GM19238 (cell line): ENCODE results near the gene LCN1.

Source experiments
- DNase-seq: peaks from one replicate; pipeline ENCODE4 v3.0.0; 2011; ENCODE audit warnings: low spot score; ENCODE audit not compliant: insufficient read length

LCN1 gene

DNA sequence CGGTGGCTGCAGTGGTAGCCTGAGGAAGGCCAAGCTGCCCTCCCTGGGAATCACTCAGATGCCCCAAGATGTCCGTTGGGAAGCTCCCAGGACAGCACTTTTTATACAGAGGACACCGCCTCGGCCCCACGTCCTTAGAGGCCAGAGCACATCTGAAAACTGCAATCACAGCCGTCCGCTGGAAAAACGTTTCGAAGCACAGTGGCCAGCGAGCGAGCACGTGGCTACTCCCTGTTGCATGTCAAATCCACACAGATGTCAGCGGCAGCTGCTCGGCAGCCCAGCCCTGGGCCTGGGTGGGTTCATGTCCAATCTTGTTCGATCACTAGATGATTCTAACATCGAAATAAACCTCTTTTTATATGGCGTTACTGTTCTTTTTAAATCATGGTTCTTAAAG lies 32.7 kb upstream of the LCN1 start:
- DNase-seq: no peak

DNA sequence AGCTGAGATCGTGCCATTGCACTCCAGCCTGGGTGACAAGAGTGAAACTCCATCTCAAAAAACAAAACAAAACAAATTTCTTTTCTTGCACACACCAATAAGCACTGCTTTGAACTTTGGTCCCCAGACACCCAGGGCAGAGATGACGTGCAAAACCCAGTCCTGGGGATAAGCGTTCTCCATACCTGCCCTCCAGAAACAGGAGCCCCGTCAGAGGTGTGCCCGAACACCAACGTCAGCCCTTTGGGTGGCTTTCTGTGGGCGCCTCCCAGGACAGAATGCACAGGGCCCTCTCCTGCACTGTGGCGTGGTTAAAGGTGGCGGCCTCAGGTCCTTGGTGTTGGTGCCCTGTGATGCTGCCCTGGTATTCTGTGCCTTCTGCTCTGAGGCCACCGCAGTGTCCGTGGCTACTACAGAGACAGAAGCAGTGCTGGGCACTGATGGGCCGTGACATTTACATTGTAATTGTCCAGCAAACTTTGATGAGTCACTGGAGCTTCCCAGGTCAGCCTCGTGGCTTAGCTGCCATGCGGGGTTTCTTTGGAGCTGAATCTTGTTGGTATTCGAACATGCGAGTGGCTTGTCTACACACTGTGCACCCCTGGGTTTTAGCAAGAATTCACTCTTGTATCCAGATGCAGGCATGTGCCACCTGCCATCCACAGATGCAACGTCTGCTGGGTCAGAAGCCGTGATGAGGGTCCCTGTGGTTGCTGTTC lies 31.9 kb upstream of the LCN1 start:
- DNase-seq: no peak

DNA sequence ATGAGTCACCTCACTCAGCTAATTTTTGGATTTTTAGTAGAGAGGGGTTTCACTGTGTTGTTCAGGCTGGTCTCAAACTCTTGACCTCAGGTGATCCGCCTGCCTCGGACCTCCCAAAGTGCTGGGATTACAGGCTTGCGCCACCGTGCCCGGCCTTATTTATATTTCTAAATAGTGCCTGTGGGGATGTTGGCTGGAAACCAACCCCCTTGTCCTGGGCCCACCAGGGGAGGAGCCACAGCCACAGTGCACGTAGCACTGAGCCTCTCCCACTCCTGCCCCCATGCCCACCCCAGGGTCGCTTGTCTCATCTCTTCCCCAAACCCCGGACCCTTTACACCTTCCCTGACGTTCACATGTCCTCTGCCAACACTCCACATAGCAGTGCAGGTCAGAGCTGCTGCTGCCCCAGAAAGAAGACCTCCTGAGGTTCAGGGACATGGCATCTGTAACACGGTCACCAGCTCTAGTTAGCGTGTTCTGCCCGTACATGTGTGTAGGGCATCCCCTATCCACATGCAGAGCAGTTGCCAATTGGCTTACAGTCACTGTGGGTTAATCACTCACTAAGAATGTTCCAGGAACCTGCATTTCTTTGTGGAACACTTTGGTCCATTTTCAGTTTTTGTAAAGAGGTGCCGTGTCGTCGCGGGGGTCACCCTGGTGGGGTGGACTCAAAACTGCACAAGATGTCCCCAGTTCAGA lies 30.9 kb upstream of the LCN1 start:
- no peak for DNase-seq

DNA sequence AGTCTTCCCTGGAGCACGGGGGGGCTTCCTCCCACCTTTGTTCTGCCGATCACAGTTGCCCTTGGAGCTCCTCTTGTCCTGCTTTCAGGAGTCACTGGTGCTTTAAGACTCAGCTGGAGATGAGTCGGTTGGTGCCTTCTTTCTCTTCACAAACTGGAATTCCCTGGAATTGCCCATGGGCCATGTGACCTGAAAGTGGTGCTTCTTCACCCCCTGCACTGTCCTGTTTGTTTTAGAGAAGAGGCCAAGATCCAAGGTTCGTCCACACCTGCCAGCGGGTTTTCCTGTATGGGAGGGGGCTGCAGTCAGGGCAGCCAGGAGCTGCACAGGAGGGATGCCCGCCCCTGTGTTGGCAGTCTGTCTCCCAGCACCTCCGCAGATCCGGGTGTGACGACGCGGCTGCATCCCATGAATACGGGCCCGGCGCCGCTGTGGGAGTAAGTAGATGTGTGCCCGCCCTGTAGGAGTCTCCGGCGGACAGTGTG lies 30.2 kb upstream of the LCN1 start:
- DNase-seq: no peak

DNA sequence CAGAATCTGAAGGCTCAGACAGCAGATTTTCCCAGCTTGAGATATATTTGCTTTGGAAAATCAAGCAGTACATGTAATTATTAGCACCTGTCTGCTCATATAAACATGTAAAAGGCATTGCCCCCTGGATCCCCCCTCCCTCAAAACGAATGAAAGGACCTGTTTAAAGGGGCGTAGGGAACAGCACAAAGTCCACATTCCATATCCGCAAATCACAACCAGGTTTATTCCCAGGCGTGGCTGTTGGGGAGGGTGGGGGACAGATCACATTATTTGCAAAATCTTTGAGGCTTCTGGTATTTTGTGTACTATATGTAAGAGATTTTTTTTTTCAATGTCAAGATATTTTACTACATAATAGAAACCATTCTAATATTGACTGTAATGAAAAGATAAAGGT lies 29.5 kb upstream of the LCN1 start:
- DNase-seq: no peak

DNA sequence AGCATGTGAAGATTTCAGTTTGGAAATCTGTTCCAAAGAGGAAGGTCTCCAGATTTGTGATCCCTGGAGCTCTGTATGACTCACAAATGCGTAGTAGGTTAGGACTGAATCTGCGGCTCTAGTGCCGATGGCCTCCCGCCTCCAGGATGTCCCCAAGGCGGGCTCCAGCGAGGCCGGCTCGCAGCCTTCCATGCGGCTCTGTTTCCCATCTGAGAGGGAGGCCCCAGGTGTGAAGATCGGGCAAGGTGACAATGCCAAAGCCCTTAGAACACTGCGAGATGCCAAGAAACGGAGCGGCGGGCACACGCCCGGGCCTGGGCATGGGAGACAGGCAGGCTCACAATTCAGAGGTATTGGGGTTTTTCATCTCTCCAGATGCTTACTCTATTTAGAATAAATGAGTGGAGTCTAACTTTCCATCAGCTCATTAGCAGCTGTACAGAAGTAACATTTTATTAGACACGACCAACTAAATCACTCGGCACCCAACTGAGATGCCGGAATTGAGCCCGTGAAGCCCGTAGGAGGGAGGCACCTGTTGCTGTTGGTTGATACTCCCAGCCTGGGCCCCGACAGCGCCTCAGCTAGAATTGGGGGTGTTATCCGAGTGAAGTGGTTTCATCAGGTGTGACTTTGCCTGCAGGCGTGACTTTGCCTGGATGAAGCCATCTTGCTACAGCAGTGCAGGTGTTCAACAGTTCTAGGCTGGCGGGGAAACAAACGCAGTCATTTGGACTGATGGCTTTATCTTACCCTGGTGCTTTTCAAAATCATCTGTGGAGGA lies 28.2 kb upstream of the LCN1 start:
- DNase-seq: no peak

DNA sequence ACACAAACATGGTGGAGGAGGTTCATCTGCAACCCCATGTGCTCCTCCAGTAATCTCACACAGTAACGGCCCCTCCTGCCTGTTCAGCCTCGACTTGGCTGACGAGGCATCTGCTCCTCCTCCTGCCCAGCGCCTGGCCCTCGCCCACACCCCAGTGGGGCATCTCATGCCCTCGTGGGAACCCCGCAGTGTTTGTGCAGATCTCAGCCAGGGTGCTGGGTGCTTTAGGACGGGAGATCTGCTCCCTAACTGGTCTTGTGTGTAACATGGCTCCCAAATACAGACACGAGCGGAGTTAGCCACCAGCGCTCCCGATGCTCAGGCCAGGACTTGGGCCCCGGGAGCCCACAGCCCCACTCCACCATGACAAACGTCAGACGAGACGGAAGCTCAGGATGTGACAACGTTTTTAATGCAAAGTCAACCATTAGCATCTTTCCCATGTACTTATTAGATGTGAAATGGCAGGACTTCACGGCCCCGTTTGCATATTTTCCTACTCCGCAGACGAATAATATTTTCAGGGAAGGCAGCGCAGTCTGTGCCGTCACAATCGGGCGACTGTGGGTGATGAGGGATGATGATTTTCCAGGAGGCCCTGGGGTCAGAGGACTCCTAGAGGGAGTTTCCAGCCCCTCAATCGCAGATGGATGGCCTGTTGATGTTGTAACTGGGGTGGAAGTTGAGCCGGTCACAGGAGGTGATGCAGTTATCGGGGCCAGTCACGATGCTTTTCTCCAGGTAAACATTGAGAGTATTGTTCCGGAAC lies 26.3 kb upstream of the LCN1 start:
- DNase-seq: no peak

DNA sequence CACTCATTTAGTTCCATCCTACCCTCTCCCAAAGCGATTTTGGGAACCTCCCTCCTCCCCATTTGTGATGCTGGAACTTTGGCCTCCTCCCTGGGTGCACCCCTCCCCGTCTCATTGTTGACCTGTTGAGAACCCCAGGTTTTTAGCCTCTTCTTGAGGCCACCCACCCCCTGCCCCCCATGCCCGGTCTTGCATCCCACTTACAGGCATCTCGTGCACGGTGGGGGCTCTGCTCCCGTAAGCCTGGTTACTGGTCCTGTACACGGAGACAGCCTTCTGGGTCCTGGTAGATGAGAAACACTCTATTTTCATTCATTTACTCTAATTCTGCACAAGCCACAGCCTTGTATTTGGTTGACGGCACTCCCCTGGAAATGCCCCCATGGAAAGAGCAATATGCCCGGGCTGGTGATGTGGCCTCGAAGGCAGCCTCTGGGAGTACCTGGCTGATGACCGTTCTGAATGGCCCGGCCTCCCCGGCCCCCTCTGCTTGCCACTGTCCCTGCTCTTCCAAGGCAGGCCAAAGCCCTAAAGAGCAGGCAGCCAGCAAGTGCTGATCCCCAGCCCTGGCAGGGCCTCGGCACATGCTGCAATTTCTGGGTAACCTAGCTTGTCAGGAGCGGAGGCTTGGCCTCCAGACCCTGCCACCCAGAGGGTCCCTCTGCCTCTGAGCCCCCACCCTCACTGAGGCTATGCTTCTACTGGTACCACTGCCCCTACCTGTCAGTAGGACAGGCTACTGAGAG lies 22.7 kb upstream of the LCN1 start:
- no peak for DNase-seq

DNA sequence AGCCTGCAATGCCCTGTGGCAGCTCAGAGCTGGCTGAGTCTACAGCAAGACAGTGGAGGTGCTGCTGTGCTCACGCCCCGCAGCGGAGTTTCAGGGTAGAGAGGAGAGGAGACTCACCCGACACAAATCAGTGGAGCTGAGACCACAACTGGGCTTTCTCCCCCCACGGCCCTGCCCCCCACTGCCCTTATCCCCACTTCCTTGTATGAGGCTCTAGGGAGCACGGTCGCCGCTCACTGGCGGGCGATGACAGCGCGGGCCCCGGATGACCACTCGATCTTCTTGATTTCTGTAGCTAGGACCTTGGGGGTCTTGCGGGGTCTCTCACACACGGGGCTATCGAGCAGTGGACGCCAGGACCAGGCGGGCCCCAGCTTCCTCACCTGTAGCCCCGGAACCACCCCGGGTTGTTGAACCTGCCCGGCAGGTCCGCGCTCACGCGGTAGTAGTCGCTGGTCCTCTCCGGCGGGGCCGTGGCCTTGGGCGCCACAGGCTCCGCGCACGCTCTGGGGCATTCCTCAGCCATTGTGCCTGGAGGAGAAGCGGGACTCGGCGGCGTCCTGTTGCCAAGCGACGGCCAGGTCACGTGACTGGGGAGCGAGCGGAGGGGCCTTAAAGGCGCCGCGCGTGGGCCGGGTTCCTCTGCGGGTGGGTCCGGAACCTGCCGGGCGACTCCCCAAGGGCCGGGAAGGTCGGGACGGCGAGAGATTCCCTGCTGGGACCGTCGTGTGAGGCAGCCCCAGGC lies 21.7 kb upstream of the LCN1 start:
- DNase-seq: peak; percentile 76

DNA sequence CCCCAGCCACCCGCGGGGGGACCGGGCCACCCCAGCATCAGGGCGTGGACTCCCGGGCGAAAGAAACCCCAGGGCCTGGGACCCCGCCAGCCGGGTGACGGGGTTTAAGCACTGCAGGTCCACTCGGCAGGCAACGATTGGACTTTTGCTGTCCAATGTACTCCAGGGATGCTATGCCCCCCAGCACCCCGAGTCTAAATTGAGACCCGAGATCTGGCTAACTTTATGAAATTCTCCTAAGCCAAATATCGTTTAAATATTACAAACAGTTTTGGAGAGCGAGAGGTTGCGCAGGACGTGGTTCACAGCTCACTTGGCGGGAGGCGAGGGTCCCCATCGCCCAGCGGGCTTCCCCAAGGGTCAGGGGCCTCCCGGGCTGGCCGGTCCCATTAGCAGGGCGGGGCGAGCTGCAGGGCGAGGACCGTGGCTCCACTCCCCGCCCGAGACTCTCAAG lies 21.1 kb upstream of the LCN1 start:
- DNase-seq: no peak

DNA sequence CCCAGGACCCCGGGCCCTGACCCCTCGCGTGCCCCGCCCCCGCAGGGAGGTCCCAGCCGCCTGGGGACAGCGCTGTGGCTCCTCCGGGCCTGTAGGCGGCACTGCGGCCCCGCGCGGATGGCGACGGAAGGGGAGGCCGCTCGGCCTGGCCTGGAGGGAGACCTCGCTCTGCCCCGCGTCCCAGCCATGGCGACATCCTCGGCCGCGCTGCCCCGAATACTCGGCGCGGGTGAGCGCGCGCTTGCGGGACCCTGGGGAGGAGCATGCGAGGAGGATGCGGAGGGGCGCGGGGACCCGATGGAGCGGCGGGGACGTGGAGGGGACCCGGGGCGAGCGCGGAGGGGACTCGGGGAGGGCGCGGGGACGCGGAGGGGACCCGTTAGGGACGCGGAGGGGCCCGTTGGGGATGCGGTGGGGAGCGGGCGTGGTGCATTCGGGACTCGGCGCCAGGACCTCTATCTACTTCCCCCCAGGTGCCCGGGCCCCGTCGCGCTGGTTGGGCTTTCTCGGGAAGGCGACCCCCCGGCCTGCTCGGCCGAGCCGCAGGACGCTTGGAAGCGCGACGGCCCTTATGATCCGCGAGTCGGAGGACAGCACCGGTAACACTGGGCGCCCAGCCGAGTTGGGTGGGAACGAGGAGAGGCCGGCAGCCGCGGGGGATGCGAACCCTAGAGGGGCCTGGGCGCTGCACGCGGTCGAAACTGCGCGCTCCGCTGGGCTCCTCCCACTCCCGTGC lies 20.5 kb upstream of the LCN1 start, which contains the start of gene MRPS2:
Gene MRPS2, plus strand, starts transcription at position 158 of the 736 bp plus-strand sequence. Its CDS starts 29 bp downstream, at position 187.
- peak; percentile 92 for DNase-seq

DNA sequence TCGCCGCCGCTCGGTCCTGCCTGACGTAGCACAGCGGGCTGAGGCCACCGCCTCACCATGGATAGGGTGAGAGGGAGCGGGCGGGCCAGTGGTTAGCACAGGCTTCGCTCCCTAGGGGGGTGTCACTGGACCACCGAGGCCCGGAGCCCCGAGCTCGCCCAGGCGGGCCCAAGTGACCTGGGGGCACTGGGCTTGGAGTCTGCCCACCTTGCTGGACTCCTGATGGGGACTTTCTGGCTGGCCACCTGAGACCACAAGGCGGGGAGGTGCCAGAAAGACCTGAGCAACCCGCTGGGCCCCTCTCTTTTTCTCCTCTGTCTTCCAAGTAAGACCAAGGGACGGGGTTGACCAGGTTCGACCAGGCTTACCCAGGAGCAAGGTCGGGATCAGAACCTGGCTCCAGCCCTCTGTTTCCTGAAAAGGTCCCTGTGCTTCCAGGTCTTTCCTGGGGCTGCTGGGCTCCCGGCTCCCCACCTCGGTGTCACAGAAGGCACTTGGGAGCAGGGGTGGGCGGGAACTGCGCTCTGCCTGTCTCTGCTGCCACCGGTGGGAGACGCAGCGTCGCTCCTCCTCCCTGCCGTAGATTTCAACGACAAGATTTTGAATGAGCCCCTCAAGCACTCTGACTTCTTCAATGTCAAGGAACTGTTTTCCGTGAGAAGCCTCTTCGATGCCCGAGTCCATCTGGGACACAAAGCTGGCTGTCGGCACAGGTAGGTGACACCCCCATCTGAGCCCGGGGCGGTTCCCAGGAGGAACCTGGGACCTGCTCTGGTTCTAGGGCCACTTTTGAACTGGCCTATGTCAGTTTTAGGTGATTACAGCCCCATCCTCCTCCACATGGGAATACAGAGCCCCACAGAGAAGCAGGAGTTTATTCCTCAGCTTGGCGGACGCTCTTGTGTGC lies 19.7 kb upstream of the LCN1 start:
- DNase-seq: peak; percentile 69

DNA sequence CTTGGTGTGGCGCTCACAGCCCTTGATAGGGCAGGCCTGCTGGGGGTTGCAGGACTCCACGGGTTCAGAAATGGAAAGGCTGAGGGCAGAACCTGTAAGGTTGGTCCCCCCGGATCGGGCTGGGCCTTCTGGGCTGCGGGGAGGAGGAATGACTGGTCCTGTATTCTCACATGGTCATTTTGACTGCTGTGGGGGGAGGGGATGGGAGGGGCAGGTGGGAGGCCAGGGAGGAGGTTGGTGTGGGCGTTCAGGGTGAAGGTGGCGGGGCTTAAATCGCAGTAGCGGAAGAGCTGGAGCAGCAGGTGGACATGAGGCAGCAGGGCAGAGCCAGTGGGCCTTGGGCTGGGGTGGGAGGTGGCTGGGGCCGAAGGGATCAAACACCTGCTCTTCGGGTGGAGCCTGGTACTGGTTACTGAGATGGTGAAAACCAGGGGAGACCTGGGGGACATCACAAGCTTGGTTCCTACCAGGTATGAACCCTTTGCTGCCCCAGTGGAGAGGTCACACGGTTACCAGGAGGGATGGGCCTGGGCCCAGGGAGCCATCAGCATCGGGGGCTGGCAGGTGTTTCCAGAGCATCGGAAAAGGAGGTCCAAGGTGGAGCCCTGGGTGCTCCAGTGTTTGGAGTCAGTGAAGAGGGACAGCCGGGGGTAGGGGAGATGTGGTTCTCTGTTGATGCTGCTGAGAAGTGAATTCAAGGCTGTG lies 18.9 kb upstream of the LCN1 start:
- DNase-seq: no peak

DNA sequence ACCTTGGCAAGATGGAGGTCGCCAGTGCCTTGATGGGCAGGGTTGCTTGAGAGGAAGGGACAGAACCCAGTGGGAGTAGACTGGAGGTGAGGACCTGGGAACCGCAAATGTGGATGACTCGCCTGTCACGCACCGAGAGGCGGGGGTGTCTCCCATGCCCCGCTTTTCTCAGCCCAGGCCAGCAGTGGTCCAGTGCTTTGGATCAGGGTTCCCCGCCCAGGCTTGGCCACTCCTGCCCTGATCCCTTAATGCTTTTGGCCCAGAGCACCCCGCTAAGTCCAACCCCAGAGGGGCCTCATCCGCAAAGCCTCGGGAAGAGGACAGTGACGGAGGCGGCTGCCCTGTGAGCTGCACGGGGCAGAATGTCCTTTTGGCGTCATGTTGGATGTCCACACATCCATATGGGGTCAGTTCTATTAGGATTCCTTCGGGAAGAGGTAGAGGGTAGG lies 18.3 kb upstream of the LCN1 start:
- DNase-seq: no peak

DNA sequence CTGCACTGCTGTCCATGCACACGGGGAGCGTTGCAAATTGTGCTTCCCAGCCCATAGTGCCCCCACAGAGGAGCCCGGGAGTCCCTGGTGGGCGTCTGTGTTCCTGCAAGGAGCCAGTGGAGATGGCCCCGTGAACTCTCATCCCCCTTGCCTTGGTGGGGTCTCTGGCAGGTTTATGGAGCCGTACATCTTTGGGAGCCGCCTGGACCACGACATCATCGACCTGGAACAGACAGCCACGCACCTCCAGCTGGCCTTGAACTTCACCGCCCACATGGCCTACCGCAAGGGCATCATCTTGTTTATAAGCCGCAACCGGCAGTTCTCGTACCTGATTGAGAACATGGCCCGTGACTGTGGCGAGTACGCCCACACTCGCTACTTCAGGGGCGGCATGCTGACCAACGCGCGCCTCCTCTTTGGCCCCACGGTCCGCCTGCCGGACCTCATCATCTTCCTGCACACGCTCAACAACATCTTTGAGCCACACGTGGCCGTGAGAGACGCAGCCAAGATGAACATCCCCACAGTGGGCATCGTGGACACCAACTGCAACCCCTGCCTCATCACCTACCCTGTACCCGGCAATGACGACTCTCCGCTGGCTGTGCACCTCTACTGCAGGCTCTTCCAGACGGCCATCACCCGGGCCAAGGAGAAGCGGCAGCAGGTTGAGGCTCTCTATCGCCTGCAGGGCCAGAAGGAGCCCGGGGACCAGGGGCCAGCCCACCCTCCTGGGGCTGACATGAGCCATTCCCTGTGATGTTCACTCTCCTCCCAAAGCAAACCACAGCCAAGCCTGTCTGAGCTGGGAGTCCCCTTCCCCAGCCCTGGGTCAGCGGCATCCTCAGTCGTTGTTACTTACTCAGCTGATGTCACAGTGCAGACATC lies 17.6 kb upstream of the LCN1 start:
- DNase-seq: no peak
